HepG2 (cell line): ENCODE measurements around the gene PRIMA1. TPM values are rescaled to one million over a fixed set of nuclear protein-coding genes. Genes with fewer than 3 reads are reported as not detected.

Experiments
- ASH2L ChIP-seq: fragments of 300-600, 200-600 bp; sonication (generic); IDR thresholded peaks from 2 replicates; pipeline ENCODE4 v1.7.0; 2017; ENCODE audit warnings: low read depth, mild to moderate bottlenecking, moderate library complexity, mixed read lengths, low read length; ENCODE audit not compliant: insufficient read length
- ATF1 ChIP-seq: IDR thresholded peaks from 2 replicates; pipeline ENCODE4 v1.6.1; 2016; ENCODE audit warnings: mild to moderate bottlenecking, control low read depth
- ELF3 ChIP-seq: IDR thresholded peaks from 2 replicates; pipeline ENCODE4 v1.6.1; 2016; ENCODE audit warnings: missing genetic modification reagents, missing compliant biosample characterization
- HMG20A ChIP-seq: IDR thresholded peaks from 2 replicates; pipeline ENCODE4 v1.6.1; 2016; ENCODE audit warnings: borderline replicate concordance
- HMGXB3 ChIP-seq: sonication (generic); formaldehyde crosslinking; IDR thresholded peaks from 2 replicates; pipeline ENCODE4 v1.4.0; 2020; ENCODE audit warnings: missing genetic modification reagents, borderline replicate concordance
- KLF15 ChIP-seq: sonication (generic); formaldehyde crosslinking; IDR thresholded peaks from 2 replicates; pipeline ENCODE4 v1.8.1; 2023; ENCODE audit warnings: borderline replicate concordance, mild to moderate bottlenecking, inconsistent platforms, missing genetic modification reagents, mixed read lengths
- POLR2G ChIP-seq: fragments of 200-400 bp; formaldehyde crosslinking; IDR thresholded peaks from 2 replicates; pipeline ENCODE4 v1.6.1; 2018; ENCODE audit warnings: mild to moderate bottlenecking, low read depth, low read length, moderate library complexity
- SMARCE1 ChIP-seq: fragments of 450-650 bp; IDR thresholded peaks from 2 replicates; pipeline ENCODE4 v1.6.1; 2017; ENCODE audit warnings: borderline replicate concordance
- SNAPC4 ChIP-seq: sonication (generic); formaldehyde crosslinking; IDR thresholded peaks from 2 replicates; pipeline ENCODE4 v1.4.0; 2020; ENCODE audit warnings: mild to moderate bottlenecking, missing genetic modification reagents
- SP4 ChIP-seq: sonication (generic); formaldehyde crosslinking; IDR thresholded peaks from 2 replicates; pipeline ENCODE4 v1.8.1; 2023; ENCODE audit warnings: mild to moderate bottlenecking, missing genetic modification reagents
- TRIM22 ChIP-seq: fragments of 450-650 bp; IDR thresholded peaks from 2 replicates; pipeline ENCODE4 v1.6.1; 2017
- ZGPAT ChIP-seq: IDR thresholded peaks from 2 replicates; pipeline ENCODE4 v1.6.1; 2016; ENCODE audit warnings: mild to moderate bottlenecking
- ZMYM3 ChIP-seq: sonication (generic); formaldehyde crosslinking; IDR thresholded peaks from 2 replicates; pipeline ENCODE4 v1.5.1; 2020; ENCODE audit warnings: mild to moderate bottlenecking, missing genetic modification reagents
- ZNF331 ChIP-seq: sonication (generic); formaldehyde crosslinking; IDR thresholded peaks from 2 replicates; pipeline ENCODE4 v1.4.0; 2020; ENCODE audit warnings: missing genetic modification reagents
- ZNF556 ChIP-seq: sonication (generic); formaldehyde crosslinking; IDR thresholded peaks from 2 replicates; pipeline ENCODE4 v1.4.0; 2020; ENCODE audit warnings: mild to moderate bottlenecking, missing genetic modification reagents, borderline replicate concordance
- polyA plus RNA-seq, 8 experiments: library from polyadenylated mRNA; depleted of rRNA in 3 of 8; stranded (reverse) in 7 of 8; unstranded in 1 of 8; fragments of >200 nt; fragmentation: Illumina TruSeq in 4 of 8; extraction: Trizol in 4 of 8; gene quantifications; 2 replicates each; pipeline versions ENCODE4 v1.2.1 to v1.2.3, GENCODE V29; 2011 to 2016; ENCODE audit warnings: low read depth in 4 of 8, missing spikeins in 1 of 8, mixed read lengths in 1 of 8; ENCODE audit not compliant: insufficient read depth in 1 of 8
- total RNA-seq, 5 experiments: library from RNA; depleted of rRNA; stranded (reverse); fragments of >200 nt; fragmentation: Illumina TruSeq; extraction: Trizol; gene quantifications; 2 replicates each; pipeline ENCODE4 v1.2.3, GENCODE V29; 2016; ENCODE audit warnings: low read depth in 1 of 5

PRIMA1 gene
- total and polyA plus RNA-seq, 2 of the 13 experiments (the other 11 are each of a cell fraction or from before 2014, with no cell fraction given) = 2.4 to 3.2 TPM

GRCh38 chr14:93799989-93800921 lies 12.0 kb upstream of the PRIMA1 start (continued):
- TF ChIP-seq ZMYM3 (CRISPR knock-in tag) (peak; percentile 28; the same call in 1 of the 2 replicates), SP4 (CRISPR knock-in tag) (0 out of 2 replicates have a peak, but pooled peaks have one; percentile 36), ZGPAT (CRISPR knock-in tag) (0 out of 2 replicates have a peak, but pooled peaks have one; percentile 24), ATF1 (CRISPR knock-in tag) (0 out of 2 replicates have a peak, but pooled peaks have one; percentile 11), ZNF556 (peak; percentile 47; the same call in 1 of the 2 replicates), ASH2L (peak; percentile 64), TRIM22 (no peak), HMGXB3 (CRISPR knock-in tag) (no peak), HMG20A (CRISPR knock-in tag) (peak; percentile 9; the same call in 1 of the 2 replicates), POLR2G (peak; percentile 53; the same call in 1 of the 2 replicates), ELF3 (CRISPR knock-in tag) (peak; percentile 75), ZNF331 (CRISPR knock-in tag) (0 out of 2 replicates have a peak, but pooled peaks have one; percentile 17), KLF15 (CRISPR knock-in tag) (no peak), SMARCE1 (no peak), SNAPC4 (CRISPR knock-in tag) (no peak)
